ENCODE measurements around the gene MED22. TPM values are rescaled to one million over a fixed set of nuclear protein-coding genes. Genes with fewer than 3 reads are reported as not detected.
"Not testable (repeated sequence)": the region's sequence is repeated elsewhere in the genome, so short reads cannot be mapped to it uniquely, and the experiment has no call there.

MED22 gene
- total and polyA plus RNA-seq, 2 experiments from 2014 or later: 20.9 to 85.7 TPM

DNA sequence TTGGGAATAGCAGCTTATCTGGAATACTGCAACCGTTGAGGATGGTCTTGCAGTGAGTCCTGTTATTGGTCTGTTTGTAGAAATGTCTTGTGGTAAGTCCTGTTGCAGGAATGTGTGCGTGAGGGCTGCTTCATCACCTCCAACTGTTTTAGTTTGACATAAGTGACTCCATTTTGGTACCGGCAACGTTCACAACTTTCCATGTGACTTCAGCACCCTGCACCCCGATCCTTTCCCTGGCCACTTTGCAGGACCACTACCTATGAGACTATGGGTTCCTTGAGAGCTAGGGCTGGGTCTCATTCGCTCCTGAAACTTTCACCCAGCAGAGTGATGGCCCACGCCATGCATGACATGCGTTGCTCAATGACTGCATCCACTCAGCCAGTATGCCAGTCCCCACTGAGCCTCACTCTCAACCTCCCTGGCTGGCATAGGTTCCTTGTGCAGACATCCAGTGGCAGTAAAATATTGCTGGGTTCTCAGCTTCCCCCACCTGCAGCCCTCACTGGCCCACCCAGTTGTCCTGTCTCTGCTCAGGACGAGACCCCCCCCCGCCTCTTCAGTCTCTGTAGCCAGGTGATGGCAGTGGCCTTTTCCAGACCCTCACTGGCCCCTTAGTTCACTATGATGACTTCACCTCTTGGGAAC is 20.0 kb downstream of the MED22 start:
- Histone ChIP-seq H3K4me1 (ENCODE audit: insufficient read depth) (no peaks in the 10 kb centered on the region), H2AFZ (no peak overlapping the region), H3K79me2 (replicated peaks; ENCODE audit: insufficient read depth) (no peaks in the 10 kb centered on the region), H3K36me3 (ENCODE audit: insufficient read depth) (peaks cover 5% of the 10 kb centered on the region), H3F3A (replicated peaks; ENCODE audit: low read depth) (peaks cover 16% of the 10 kb centered on the region; the same call in 1 of the 2 replicates), H3K4me3 (no peak overlapping the region), H4K20me1 (replicated peaks; ENCODE audit: insufficient read depth) (peaks cover 5% of the 10 kb centered on the region; the same call in 1 of the 2 replicates), H3K9me2 (ENCODE audit: insufficient read depth) (no peaks in the 10 kb centered on the region), H3K27ac (ENCODE audit: low read depth) (no peak overlapping the region), H3K4me2 (no peak overlapping the region), H3K27me3 (ENCODE audit: insufficient read depth) (no peaks in the 10 kb centered on the region)
- Mint-ChIP-seq H3K4me1 (no peaks in the 10 kb centered on the region; the same call in 2 of the 3 replicates), H3K36me3 (ENCODE audit: low read depth) (peaks cover 45% of the 10 kb centered on the region), H3K9me3 (peaks cover 31% of the 10 kb centered on the region), H3K27me3 (ENCODE audit: insufficient read depth, low read depth, poor library complexity) (peaks cover 18% of the 10 kb centered on the region), H3K4me3 (no peak overlapping the region), H3K27ac (no peak overlapping the region)
- ATAC-seq (no peak), DNase-seq (ENCODE audit: low spot score) (no peak)
- TF ChIP-seq, protein P1, sequence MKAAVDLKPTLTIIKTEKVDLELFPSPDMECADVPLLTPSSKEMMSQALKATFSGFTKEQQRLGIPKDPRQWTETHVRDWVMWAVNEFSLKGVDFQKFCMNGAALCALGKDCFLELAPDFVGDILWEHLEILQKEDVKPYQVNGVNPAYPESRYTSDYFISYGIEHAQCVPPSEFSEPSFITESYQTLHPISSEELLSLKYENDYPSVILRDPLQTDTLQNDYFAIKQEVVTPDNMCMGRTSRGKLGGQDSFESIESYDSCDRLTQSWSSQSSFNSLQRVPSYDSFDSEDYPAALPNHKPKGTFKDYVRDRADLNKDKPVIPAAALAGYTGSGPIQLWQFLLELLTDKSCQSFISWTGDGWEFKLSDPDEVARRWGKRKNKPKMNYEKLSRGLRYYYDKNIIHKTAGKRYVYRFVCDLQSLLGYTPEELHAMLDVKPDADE (IDR thresholded peaks at IDR 0.05): no peak
- TF ChIP-seq ZNF114 (CRISPR knock-in tag; IDR thresholded peaks at IDR 0.05) (no peak), CREB1 (CRISPR knock-in tag; IDR thresholded peaks at IDR 0.05; ENCODE audit: low read depth) (no peak), STAT1 (IDR thresholded peaks at IDR 0.05; ENCODE audit: unreplicated experiment) (no peak), ZNF331 (CRISPR knock-in tag; IDR thresholded peaks at IDR 0.05; ENCODE audit: low read depth) (no peak), NANOG (IDR thresholded peaks at IDR 0.05; ENCODE audit: borderline replicate concordance) (no peak), POLR2AphosphoS5 (IDR thresholded peaks at IDR 0.05; ENCODE audit: low read depth) (no peak), EZH2 (IDR thresholded peaks at IDR 0.05; ENCODE audit: low read depth, unreplicated experiment) (no peak)
- TF ChIP-seq, protein P2, sequence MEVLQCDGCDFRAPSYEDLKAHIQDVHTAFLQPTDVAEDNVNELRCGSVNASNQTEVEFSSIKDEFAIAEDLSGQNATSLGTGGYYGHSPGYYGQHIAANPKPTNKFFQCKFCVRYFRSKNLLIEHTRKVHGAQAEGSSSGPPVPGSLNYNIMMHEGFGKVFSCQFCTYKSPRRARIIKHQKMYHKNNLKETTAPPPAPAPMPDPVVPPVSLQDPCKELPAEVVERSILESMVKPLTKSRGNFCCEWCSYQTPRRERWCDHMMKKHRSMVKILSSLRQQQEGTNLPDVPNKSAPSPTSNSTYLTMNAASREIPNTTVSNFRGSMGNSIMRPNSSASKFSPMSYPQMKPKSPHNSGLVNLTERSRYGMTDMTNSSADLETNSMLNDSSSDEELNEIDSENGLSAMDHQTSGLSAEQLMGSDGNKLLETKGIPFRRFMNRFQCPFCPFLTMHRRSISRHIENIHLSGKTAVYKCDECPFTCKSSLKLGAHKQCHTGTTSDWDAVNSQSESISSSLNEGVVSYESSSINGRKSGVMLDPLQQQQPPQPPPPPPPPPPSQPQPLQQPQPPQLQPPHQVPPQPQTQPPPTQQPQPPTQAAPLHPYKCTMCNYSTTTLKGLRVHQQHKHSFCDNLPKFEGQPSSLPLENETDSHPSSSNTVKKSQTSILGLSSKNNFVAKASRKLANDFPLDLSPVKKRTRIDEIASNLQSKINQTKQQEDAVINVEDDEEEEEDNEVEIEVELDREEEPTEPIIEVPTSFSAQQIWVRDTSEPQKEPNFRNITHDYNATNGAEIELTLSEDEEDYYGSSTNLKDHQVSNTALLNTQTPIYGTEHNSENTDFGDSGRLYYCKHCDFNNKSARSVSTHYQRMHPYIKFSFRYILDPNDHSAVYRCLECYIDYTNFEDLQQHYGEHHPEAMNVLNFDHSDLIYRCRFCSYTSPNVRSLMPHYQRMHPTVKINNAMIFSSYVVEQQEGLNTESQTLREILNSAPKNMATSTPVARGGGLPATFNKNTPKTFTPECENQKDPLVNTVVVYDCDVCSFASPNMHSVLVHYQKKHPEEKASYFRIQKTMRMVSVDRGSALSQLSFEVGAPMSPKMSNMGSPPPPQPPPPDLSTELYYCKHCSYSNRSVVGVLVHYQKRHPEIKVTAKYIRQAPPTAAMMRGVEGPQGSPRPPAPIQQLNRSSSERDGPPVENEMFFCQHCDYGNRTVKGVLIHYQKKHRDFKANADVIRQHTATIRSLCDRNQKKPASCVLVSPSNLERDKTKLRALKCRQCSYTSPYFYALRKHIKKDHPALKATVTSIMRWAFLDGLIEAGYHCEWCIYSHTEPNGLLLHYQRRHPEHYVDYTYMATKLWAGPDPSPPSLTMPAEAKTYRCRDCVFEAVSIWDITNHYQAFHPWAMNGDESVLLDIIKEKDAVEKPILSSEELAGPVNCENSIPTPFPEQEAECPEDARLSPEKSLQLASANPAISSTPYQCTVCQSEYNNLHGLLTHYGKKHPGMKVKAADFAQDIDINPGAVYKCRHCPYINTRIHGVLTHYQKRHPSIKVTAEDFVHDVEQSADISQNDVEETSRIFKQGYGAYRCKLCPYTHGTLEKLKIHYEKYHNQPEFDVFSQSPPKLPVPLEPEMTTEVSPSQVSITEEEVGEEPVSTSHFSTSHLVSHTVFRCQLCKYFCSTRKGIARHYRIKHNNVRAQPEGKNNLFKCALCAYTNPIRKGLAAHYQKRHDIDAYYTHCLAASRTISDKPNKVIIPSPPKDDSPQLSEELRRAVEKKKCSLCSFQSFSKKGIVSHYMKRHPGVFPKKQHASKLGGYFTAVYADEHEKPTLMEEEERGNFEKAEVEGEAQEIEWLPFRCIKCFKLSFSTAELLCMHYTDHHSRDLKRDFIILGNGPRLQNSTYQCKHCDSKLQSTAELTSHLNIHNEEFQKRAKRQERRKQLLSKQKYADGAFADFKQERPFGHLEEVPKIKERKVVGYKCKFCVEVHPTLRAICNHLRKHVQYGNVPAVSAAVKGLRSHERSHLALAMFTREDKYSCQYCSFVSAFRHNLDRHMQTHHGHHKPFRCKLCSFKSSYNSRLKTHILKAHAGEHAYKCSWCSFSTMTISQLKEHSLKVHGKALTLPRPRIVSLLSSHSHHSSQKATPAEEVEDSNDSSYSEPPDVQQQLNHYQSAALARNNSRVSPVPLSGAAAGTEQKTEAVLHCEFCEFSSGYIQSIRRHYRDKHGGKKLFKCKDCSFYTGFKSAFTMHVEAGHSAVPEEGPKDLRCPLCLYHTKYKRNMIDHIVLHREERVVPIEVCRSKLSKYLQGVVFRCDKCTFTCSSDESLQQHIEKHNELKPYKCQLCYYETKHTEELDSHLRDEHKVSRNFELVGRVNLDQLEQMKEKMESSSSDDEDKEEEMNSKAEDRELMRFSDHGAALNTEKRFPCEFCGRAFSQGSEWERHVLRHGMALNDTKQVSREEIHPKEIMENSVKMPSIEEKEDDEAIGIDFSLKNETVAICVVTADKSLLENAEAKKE (CRISPR knock-in tag; IDR thresholded peaks at IDR 0.05): no peak
- TF ChIP-seq, protein P3, sequence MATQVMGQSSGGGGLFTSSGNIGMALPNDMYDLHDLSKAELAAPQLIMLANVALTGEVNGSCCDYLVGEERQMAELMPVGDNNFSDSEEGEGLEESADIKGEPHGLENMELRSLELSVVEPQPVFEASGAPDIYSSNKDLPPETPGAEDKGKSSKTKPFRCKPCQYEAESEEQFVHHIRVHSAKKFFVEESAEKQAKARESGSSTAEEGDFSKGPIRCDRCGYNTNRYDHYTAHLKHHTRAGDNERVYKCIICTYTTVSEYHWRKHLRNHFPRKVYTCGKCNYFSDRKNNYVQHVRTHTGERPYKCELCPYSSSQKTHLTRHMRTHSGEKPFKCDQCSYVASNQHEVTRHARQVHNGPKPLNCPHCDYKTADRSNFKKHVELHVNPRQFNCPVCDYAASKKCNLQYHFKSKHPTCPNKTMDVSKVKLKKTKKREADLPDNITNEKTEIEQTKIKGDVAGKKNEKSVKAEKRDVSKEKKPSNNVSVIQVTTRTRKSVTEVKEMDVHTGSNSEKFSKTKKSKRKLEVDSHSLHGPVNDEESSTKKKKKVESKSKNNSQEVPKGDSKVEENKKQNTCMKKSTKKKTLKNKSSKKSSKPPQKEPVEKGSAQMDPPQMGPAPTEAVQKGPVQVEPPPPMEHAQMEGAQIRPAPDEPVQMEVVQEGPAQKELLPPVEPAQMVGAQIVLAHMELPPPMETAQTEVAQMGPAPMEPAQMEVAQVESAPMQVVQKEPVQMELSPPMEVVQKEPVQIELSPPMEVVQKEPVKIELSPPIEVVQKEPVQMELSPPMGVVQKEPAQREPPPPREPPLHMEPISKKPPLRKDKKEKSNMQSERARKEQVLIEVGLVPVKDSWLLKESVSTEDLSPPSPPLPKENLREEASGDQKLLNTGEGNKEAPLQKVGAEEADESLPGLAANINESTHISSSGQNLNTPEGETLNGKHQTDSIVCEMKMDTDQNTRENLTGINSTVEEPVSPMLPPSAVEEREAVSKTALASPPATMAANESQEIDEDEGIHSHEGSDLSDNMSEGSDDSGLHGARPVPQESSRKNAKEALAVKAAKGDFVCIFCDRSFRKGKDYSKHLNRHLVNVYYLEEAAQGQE (IDR thresholded peaks at IDR 0.05; ENCODE audit: unreplicated experiment): no peak

DNA sequence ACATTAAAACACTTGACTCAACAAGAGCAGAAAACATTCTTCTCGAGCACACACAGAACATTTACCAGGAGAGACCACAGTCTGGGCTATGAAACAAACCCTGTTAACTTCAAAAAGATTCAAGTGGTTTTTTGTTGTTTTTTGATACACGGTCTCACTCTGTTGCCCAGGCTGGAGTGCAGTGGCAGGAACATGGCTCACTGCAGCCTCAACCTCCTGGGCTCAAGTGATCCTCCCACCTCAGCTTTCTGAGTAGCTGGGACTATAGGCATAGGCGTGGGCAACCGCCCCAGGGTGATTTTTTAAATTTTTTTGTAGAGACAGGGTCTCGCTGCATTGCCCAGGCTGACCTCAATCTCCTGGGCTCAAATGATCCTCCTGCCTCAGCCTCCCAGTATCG is 20.9 kb downstream of the MED22 start:
- not testable (repeated sequence) for H3K27ac Mint-ChIP-seq; H3K4me1 Mint-ChIP-seq; DNase-seq (ENCODE audit: low spot score); H3K4me3 ChIP-seq; H3K4me3 Mint-ChIP-seq; H3K4me1 ChIP-seq (ENCODE audit: insufficient read depth); H3K27me3 ChIP-seq (ENCODE audit: insufficient read depth); H2AFZ ChIP-seq; H3K9me2 ChIP-seq (ENCODE audit: insufficient read depth); ATAC-seq; H3F3A ChIP-seq (replicated peaks; ENCODE audit: low read depth); H3K4me2 ChIP-seq; H3K27ac ChIP-seq (ENCODE audit: low read depth); H3K36me3 ChIP-seq (ENCODE audit: insufficient read depth); H3K79me2 ChIP-seq (replicated peaks; ENCODE audit: insufficient read depth); H4K20me1 ChIP-seq (replicated peaks; ENCODE audit: insufficient read depth)
- Mint-ChIP-seq H3K27me3 (ENCODE audit: insufficient read depth, low read depth, poor library complexity) (peaks cover 16% of the 10 kb centered on the region), H3K36me3 (ENCODE audit: low read depth) (peaks cover 36% of the 10 kb centered on the region), H3K9me3 (peaks cover 31% of the 10 kb centered on the region)
